ENCODE measurements around the gene CCDC69. TPM values are rescaled to one million over a fixed set of nuclear protein-coding genes. Genes with fewer than 3 reads are reported as not detected.

Gene CCDC69, protein sequence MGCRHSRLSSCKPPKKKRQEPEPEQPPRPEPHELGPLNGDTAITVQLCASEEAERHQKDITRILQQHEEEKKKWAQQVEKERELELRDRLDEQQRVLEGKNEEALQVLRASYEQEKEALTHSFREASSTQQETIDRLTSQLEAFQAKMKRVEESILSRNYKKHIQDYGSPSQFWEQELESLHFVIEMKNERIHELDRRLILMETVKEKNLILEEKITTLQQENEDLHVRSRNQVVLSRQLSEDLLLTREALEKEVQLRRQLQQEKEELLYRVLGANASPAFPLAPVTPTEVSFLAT
- 10 to 100 TPM; 51.9 to 70.7 TPM for total RNA-seq
- polyA plus RNA-seq, result 10 to 100 TPM in 1 of 2 donors, 1 to 10 TPM in 1; 9.8 to 37.2 TPM
- long read RNA-seq, donor 1, transcript CCDC69-201 (9 exons, 3,451 nt), result major isoform, 75 of 150 reads
- long read RNA-seq, donor 1, partial matches to known transcripts, result 10 of 150 reads
- long read RNA-seq, donor 1, other reads (novel, unspliced or antisense), result 61 of 150 reads
- long read RNA-seq, donor 2, transcript CCDC69-201 (9 exons, 3,451 nt), result major isoform, 24 of 52 reads
- long read RNA-seq, donor 2, partial matches to known transcripts, result 2 of 52 reads
- long read RNA-seq, donor 2, other reads (novel, unspliced or antisense), result 26 of 52 reads

DNA sequence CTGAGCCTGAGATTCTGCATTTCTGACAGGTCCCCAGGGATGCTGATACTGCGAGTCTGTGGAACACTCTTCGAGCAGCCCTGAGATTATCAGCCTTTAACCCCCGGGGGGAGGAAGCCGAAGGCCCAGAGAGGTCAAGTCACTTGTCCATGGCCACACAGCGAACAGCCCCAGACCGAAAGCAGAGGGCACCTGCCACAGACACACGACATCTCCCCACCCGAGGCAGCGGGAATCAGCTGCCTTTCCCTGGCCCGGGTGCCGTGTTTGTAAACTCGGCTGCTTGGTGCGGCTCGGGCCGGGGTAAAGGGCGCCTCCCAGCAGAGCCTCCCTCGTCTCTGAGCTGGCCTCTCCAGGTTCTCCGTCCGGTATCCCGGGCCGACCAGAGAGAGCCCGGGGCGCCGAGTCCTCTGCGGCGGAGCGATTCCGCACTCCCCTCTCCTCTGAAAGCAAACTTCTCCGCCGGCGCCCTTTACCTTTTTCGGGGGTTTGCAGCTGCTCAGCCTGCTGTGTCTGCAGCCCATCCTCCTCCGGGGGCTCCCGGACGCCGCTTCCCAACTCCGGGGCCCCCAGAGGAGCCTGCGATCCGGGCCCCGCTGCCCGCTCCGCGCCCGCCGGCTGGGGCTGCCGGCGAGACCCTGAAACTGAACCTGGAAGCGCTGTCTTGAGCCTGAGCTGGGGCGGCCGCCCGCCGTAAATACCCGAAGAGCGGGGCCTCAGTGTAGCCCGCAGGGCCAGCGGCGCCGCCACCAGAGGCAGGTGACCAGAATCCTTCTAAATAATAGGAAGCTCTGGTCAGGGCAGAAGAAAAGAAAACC is at the start of gene CCDC69:
TSS of gene CCDC69 (minus strand) at position 646 of the 818 bp plus-strand sequence. CDS start at position 524, 122 bp downstream.
- peak; percentile 88 to 92 for DNase-seq
- intact Hi-C loops (cut with DNase I), result no loop called here
- Histone ChIP-seq H3K36me3 (ENCODE audit: control insufficient read depth in 1 of 2, insufficient read depth in 2 of 2, low read length in 1 of 2) (no peaks in the 10 kb centered on the region), H3K9me3 (ENCODE audit: control insufficient read depth, low read length) (no peaks in the 10 kb centered on the region), H3K27ac (ENCODE audit: low read depth in 1 of 2, low read length in 2 of 2) (peak within 1 kb of the TSS in 1 of 2 donors; percentile 10), H3K4me3 (ENCODE audit: low read length in 2 of 2) (peak within 1 kb of the TSS; percentile 88 to 93), H3K27me3 (ENCODE audit: control insufficient read depth in 1 of 2, insufficient read depth in 2 of 2, low read length in 1 of 2) (no peaks in the 10 kb centered on the region), H3K4me1 (ENCODE audit: control insufficient read depth in 1 of 2, insufficient read depth in 2 of 2, low read length in 2 of 2) (peaks cover 0 to 2% of the 10 kb centered on the region in 2 donors)
- WGBS, 2 donors, result 1 to 2% methylated on average over 54 to 58 of the region's 58 CpGs
- ATAC-seq (ENCODE audit: low FRiP score), result peak; percentile 91

GRCh38 chr5:151271336-151271735 is 47.4 kb upstream of the CCDC69 start:
- no peak for DNase-seq
- no peak overlapping the region for H3K27ac ChIP-seq (ENCODE audit: low read depth in 1 of 2, low read length in 2 of 2)
- no peak for ATAC-seq (ENCODE audit: low FRiP score)
- peaks cover 3 to 4% of the 10 kb centered on the region in 2 donors for H3K36me3 ChIP-seq (ENCODE audit: control insufficient read depth in 1 of 2, insufficient read depth in 2 of 2, low read length in 1 of 2)
- no peaks in the 10 kb centered on the region for H3K27me3 ChIP-seq (ENCODE audit: control insufficient read depth in 1 of 2, insufficient read depth in 2 of 2, low read length in 1 of 2)
- H3K9me3 ChIP-seq (ENCODE audit: control insufficient read depth, low read length), result no peaks in the 10 kb centered on the region
- no peak overlapping the region for H3K4me3 ChIP-seq (ENCODE audit: low read length in 2 of 2)
- intact Hi-C loops (cut with DNase I), result no loop called here
- H3K4me1 ChIP-seq (ENCODE audit: control insufficient read depth in 1 of 2, insufficient read depth in 2 of 2, low read length in 2 of 2), result no peaks in the 10 kb centered on the region

DNA sequence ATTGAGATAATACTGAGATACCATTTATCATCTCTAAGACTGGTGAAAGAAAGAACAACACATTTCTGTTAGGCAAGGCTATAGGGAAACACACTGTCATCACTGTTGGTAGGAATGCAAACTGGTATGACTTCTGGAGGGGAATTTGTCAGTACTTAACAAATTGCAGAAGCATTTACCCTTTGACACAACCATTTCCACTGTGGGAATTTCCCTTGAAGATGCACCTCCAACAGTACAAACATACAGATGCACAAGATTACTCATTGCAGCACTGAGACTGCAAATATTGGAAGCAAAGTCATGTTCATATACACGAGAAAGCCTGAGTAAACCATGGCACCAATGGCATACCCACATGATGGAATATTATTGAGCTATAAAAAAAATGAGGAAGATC is 46.7 kb upstream of the CCDC69 start:
- Histone ChIP-seq H3K4me1 (ENCODE audit: control insufficient read depth in 1 of 2, insufficient read depth in 2 of 2, low read length in 2 of 2) (no peaks in the 10 kb centered on the region), H3K9me3 (ENCODE audit: control insufficient read depth, low read length) (no peaks in the 10 kb centered on the region), H3K4me3 (ENCODE audit: low read length in 2 of 2) (no peak overlapping the region), H3K36me3 (ENCODE audit: control insufficient read depth in 1 of 2, insufficient read depth in 2 of 2, low read length in 1 of 2) (peaks cover 3 to 4% of the 10 kb centered on the region in 2 donors), H3K27ac (ENCODE audit: low read depth in 1 of 2, low read length in 2 of 2) (no peak overlapping the region), H3K27me3 (ENCODE audit: control insufficient read depth in 1 of 2, insufficient read depth in 2 of 2, low read length in 1 of 2) (no peaks in the 10 kb centered on the region)
- intact Hi-C loops (cut with DNase I), result no loop called here
- ATAC-seq (ENCODE audit: low FRiP score) (no peak), DNase-seq (no peak)
- WGBS, 2 donors, result 66 to 80% methylated on average over 1 of the region's 1 CpG

GRCh38 chr5:151267491-151268260 is 43.8 kb upstream of the CCDC69 start:
- H3K27me3 ChIP-seq (ENCODE audit: control insufficient read depth in 1 of 2, insufficient read depth in 2 of 2, low read length in 1 of 2), result no peaks in the 10 kb centered on the region
- no peak for ATAC-seq (ENCODE audit: low FRiP score)
- 89 to 91% methylated on average over 11 of the region's 11 CpGs for WGBS, 2 donors
- intact Hi-C loops (cut with DNase I), result no loop called here
- no peak for DNase-seq
- H3K36me3 ChIP-seq (ENCODE audit: control insufficient read depth in 1 of 2, insufficient read depth in 2 of 2, low read length in 1 of 2), result peaks cover 3 to 4% of the 10 kb centered on the region in 2 donors
- no peaks in the 10 kb centered on the region for H3K9me3 ChIP-seq (ENCODE audit: control insufficient read depth, low read length)
- H3K4me1 ChIP-seq (ENCODE audit: control insufficient read depth in 1 of 2, insufficient read depth in 2 of 2, low read length in 2 of 2), result no peaks in the 10 kb centered on the region
- H3K4me3 ChIP-seq (ENCODE audit: low read length in 2 of 2), result no peak overlapping the region
- H3K27ac ChIP-seq (ENCODE audit: low read depth in 1 of 2, low read length in 2 of 2), result no peak overlapping the region

DNA sequence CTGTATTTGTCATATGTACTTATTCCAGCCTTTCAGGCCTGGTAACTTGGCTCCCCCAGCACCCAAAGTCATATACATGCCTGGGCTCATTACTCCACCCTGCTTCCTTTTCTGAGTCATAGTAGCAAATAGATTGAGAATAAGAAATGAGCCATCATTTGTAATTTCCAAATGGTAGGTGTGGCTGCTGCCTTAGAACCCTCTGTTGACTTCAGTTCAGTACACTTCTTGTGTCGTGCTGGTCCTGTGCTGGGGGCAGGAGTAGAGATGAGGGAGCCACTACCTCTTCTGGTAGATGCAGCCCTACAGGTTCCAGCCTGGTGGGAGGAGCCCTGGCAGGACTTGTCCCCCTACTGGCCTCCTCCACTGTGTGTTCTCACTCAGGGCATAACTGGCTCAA is 40.2 kb upstream of the CCDC69 start:
- Histone ChIP-seq H3K9me3 (ENCODE audit: control insufficient read depth, low read length) (no peaks in the 10 kb centered on the region), H3K4me1 (ENCODE audit: control insufficient read depth in 1 of 2, insufficient read depth in 2 of 2, low read length in 2 of 2) (no peaks in the 10 kb centered on the region), H3K4me3 (ENCODE audit: low read length in 2 of 2) (no peak overlapping the region), H3K27ac (ENCODE audit: low read depth in 1 of 2, low read length in 2 of 2) (no peak overlapping the region), H3K27me3 (ENCODE audit: control insufficient read depth in 1 of 2, insufficient read depth in 2 of 2, low read length in 1 of 2) (no peaks in the 10 kb centered on the region), H3K36me3 (ENCODE audit: control insufficient read depth in 1 of 2, insufficient read depth in 2 of 2, low read length in 1 of 2) (peaks cover 3 to 4% of the 10 kb centered on the region in 2 donors)
- intact Hi-C loops (cut with DNase I), result no loop called here
- DNase-seq, result no peak
- peak; percentile 49 for ATAC-seq (ENCODE audit: low FRiP score)
- WGBS, 2 donors, result 71 to 83% methylated on average over 1 of the region's 1 CpG

- intact Hi-C loops (cut with DNase I), result no loop called here
- Histone ChIP-seq H3K27ac (ENCODE audit: low read depth in 1 of 2, low read length in 2 of 2) (no peak overlapping the region), H3K4me1 (ENCODE audit: control insufficient read depth in 1 of 2, insufficient read depth in 2 of 2, low read length in 2 of 2) (no peaks in the 10 kb centered on the region), H3K9me3 (ENCODE audit: control insufficient read depth, low read length) (no peaks in the 10 kb centered on the region), H3K4me3 (ENCODE audit: low read length in 2 of 2) (no peak overlapping the region), H3K27me3 (ENCODE audit: control insufficient read depth in 1 of 2, insufficient read depth in 2 of 2, low read length in 1 of 2) (no peaks in the 10 kb centered on the region), H3K36me3 (ENCODE audit: control insufficient read depth in 1 of 2, insufficient read depth in 2 of 2, low read length in 1 of 2) (peaks cover 0 to 1% of the 10 kb centered on the region in 2 donors)
- whole genome bisulfite sequencing, 2 donors, result 97 to 98% methylated on average over 3 of the region's 3 CpGs
- no peak for DNase-seq
- ATAC-seq (ENCODE audit: low FRiP score), result no peak
These were observed 38.6 kb upstream of the CCDC69 start for GRCh38 chr5:151262532-151262931.

DNA sequence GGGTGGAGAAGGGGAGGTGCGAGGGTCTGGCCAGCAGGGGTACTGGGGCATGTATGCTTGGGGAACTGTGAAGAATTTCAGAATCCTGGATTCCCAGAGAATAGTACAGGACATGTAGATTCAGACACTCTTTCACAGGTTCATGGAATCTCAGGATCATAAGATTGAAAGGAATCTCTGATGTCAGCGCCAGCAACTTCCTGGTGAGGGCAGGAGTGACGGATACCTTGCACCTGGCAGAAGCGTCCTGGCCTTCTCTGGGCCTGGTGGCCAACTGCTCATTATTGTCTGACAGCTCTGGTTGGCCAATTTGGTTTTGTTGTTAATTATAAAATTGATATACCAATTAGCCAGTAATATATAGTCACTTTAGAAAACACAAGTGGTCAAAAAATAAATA is 36.0 kb upstream of the CCDC69 start:
- 94 to 98% methylated on average over 4 of the region's 4 CpGs for WGBS, 2 donors

DNA sequence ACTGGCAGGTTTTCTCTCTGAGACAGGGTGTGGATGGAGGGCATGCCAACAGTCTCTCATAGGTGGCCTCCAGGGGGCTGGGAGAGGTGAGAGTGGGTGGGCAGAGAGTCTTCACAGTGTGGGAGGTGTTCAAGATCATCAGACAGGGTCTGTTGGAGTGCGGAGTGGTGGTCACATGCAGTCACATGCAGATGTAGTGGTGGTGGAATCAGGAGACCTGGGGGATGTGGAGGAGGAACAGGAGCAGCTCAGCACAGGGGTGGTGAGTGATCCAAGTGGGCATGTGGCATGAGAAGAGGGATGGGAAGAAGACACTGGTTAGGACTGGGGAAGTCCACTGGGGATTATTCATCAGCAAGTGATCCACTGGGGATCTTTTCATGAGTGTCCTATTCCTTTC is 34.9 kb upstream of the CCDC69 start:
- Histone ChIP-seq H3K4me1 (ENCODE audit: control insufficient read depth in 1 of 2, insufficient read depth in 2 of 2, low read length in 2 of 2) (no peaks in the 10 kb centered on the region), H3K27ac (ENCODE audit: low read depth in 1 of 2, low read length in 2 of 2) (no peak overlapping the region), H3K4me3 (ENCODE audit: low read length in 2 of 2) (no peak overlapping the region), H3K9me3 (ENCODE audit: control insufficient read depth, low read length) (no peaks in the 10 kb centered on the region), H3K36me3 (ENCODE audit: control insufficient read depth in 1 of 2, insufficient read depth in 2 of 2, low read length in 1 of 2) (no peaks in the 10 kb centered on the region), H3K27me3 (ENCODE audit: control insufficient read depth in 1 of 2, insufficient read depth in 2 of 2, low read length in 1 of 2) (no peaks in the 10 kb centered on the region)
- intact Hi-C loops (cut with DNase I), result loop anchor here in 1 of 2 donors (10.0 kb wide), 1 partner anchor 516 kb away; the partner anchor contains the start of gene G3BP1
- 0 to 99% methylated on average over 1 of the region's 1 CpG for WGBS, 2 donors
- ATAC-seq (ENCODE audit: low FRiP score) (no peak), DNase-seq (no peak)

More for the DNA sequence above, 36.0 kb upstream of the CCDC69 start:
- H3K4me3 ChIP-seq (ENCODE audit: low read length in 2 of 2), result no peak overlapping the region
- H3K27me3 ChIP-seq (ENCODE audit: control insufficient read depth in 1 of 2, insufficient read depth in 2 of 2, low read length in 1 of 2), result no peaks in the 10 kb centered on the region
- H3K9me3 ChIP-seq (ENCODE audit: control insufficient read depth, low read length), result no peaks in the 10 kb centered on the region
- H3K4me1 ChIP-seq (ENCODE audit: control insufficient read depth in 1 of 2, insufficient read depth in 2 of 2, low read length in 2 of 2), result no peaks in the 10 kb centered on the region
- no peak for ATAC-seq (ENCODE audit: low FRiP score)
- intact Hi-C loops (cut with DNase I), result loop anchor here in 1 of 2 donors (10.0 kb wide), 1 partner anchor 515 kb away; the partner anchor contains the start of gene G3BP1
- no peak overlapping the region for H3K27ac ChIP-seq (ENCODE audit: low read depth in 1 of 2, low read length in 2 of 2)
- no peak for DNase-seq
- H3K36me3 ChIP-seq (ENCODE audit: control insufficient read depth in 1 of 2, insufficient read depth in 2 of 2, low read length in 1 of 2), result no peaks in the 10 kb centered on the region

Measured in aorta (tissue), 5 donors.